Karpas-422 (cell line): Measurements from ENCODE around the gene SLC45A3. TPM values are rescaled to one million over a fixed set of nuclear protein-coding genes. Genes with fewer than 3 reads are reported as not detected.
A peak's percentile ranks its signal among the peaks of the same experiment; 100 is the strongest.

Experiments
- DNase-seq: peaks from one replicate; pipeline ENCODE4 v3.0.0-alpha.2; 2015
- H2AFZ ChIP-seq: fragments of 200-600 bp; sonication (generic); 2 replicates; pipeline ENCODE4 v1.6.1; 2014; ENCODE audit warnings: antibody characterized with exemption, low read length, mixed read lengths
- H3K27ac ChIP-seq: fragments of 200-600 bp; sonication (generic); 2 replicates; pipeline ENCODE4 v1.5.1; 2014; ENCODE audit warnings: mild to moderate bottlenecking, low read length, moderate library complexity
- H3K27me3 ChIP-seq: fragments of 200-600 bp; sonication (generic); 2 replicates; pipeline ENCODE4 v1.6.1; 2014; ENCODE audit warnings: low read length, mixed read lengths
- H3K36me3 ChIP-seq: fragments of 200-600 bp; sonication (generic); 2 replicates; pipeline ENCODE4 v1.6.1; 2014; ENCODE audit warnings: low read length, mixed read lengths; ENCODE audit not compliant: insufficient read depth
- H3K4me1 ChIP-seq: fragments of 200-600 bp; sonication (generic); 2 replicates; pipeline ENCODE4 v1.6.1; 2014; ENCODE audit warnings: mild to moderate bottlenecking, low read length, mixed read lengths
- H3K4me2 ChIP-seq: fragments of 200-600 bp; sonication (generic); 2 replicates; pipeline ENCODE4 v1.6.1; 2014; ENCODE audit warnings: low read length, low read depth, mild to moderate bottlenecking; ENCODE audit not compliant: poor library complexity, severe bottlenecking
- H3K4me3 ChIP-seq: fragments of 200-600 bp; sonication (generic); 2 replicates; pipeline ENCODE4 v1.5.1; 2014; ENCODE audit warnings: mild to moderate bottlenecking, antibody characterized with exemption, low read length, mixed read lengths
- H3K79me2 ChIP-seq: fragments of 200-600 bp; sonication (generic); 2 replicates; pipeline ENCODE4 v1.6.1; 2014; ENCODE audit warnings: mild to moderate bottlenecking, low read length, mixed read lengths
- H3K9ac ChIP-seq: fragments of 200-600 bp; sonication (generic); 2 replicates; pipeline ENCODE4 v1.6.0; 2014; ENCODE audit warnings: low read length
- H3K9me2 ChIP-seq: fragments of 200-600 bp; sonication (generic), shearing (Covaris generic); replicated peaks from 2 replicates; pipeline ENCODE4 v1.6.0; 2014; ENCODE audit warnings: mild to moderate bottlenecking, low read length, moderate library complexity; ENCODE audit not compliant: insufficient read depth
- H3K9me3 ChIP-seq: fragments of 300-700, 200-600 bp; sonication (generic); 2 replicates; pipeline ENCODE4 v1.6.1; 2014; ENCODE audit warnings: low read length, mixed read lengths
- H4K20me1 ChIP-seq: fragments of 200-600 bp; sonication (generic); 2 replicates; pipeline ENCODE4 v1.6.1; 2014; ENCODE audit warnings: mild to moderate bottlenecking, antibody characterized with exemption, low read length, low read depth; ENCODE audit not compliant: insufficient read depth
- total RNA-seq: library from RNA; depleted of rRNA; stranded (reverse); fragments of >200 nt; shearing (Covaris generic); gene quantifications from 2 replicates; pipeline ENCODE4 v1.2.3, GENCODE V29; 2014; ENCODE audit warnings: low replicate concordance

The SLC45A3 gene
- total RNA-seq, 1 experiment from 2014 or later = not detected

DNA sequence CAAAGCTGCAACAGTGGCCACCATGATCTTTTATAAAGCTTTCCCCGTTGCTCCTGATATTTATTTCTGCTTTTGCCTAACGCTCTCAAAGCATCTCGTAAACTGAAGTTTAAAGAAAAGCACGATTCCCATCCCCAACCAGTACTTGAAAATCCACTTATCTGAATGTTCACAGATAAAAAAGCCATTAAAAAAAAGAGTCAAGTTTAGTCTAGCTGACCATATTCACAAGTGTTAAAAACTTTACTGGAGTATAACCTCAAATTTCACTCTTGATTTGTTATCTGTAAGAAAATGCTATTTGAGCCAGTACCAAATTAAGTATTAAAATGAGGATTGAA lies 34.6 kb upstream of the SLC45A3 start:
- Histone ChIP-seq H3K27ac (no peak overlapping the region), H3K36me3 (peaks cover 49% of the 10 kb centered on the region), H2AFZ (no peak overlapping the region), H3K79me2 (peaks cover 4% of the 10 kb centered on the region; the same call in 1 of the 2 replicates), H4K20me1 (no peaks in the 10 kb centered on the region), H3K4me3 (no peak overlapping the region), H3K4me1 (no peaks in the 10 kb centered on the region), H3K9me3 (no peaks in the 10 kb centered on the region), H3K9ac (no peak overlapping the region), H3K9me2 (no peaks in the 10 kb centered on the region), H3K27me3 (no peaks in the 10 kb centered on the region), H3K4me2 (no peak overlapping the region)
- DNase-seq = no peak

GRCh38 chr1:205714190-205714905 lies 34.0 kb upstream of the SLC45A3 start:
- H3K4me2 ChIP-seq = no peak overlapping the region
- H3K27me3 ChIP-seq = no peaks in the 10 kb centered on the region
- H3K79me2 ChIP-seq = no peaks in the 10 kb centered on the region
- no peak overlapping the region for H2AFZ ChIP-seq
- DNase-seq = no peak
- no peaks in the 10 kb centered on the region for H3K9me2 ChIP-seq
- H3K4me1 ChIP-seq = no peaks in the 10 kb centered on the region
- peaks cover 48% of the 10 kb centered on the region for H3K36me3 ChIP-seq
- no peak overlapping the region for H3K27ac ChIP-seq
- H3K4me3 ChIP-seq = no peak overlapping the region
- no peak overlapping the region for H3K9ac ChIP-seq
- H4K20me1 ChIP-seq = no peaks in the 10 kb centered on the region
- no peaks in the 10 kb centered on the region for H3K9me3 ChIP-seq

- Histone ChIP-seq H3K9ac (no peak overlapping the region), H3K9me3 (no peaks in the 10 kb centered on the region), H3K27me3 (no peaks in the 10 kb centered on the region), H4K20me1 (no peaks in the 10 kb centered on the region), H3K4me1 (no peaks in the 10 kb centered on the region), H3K79me2 (no peaks in the 10 kb centered on the region), H3K4me3 (no peak overlapping the region), H3K36me3 (peaks cover 29% of the 10 kb centered on the region; the same call in 1 of the 2 replicates), H3K4me2 (no peak overlapping the region), H3K27ac (no peak overlapping the region), H2AFZ (no peak overlapping the region), H3K9me2 (no peaks in the 10 kb centered on the region)
- DNase-seq = peak; percentile 89
Observed at GRCh38 chr1:205711105-205712048, 31.1 kb upstream of the SLC45A3 start.

DNA sequence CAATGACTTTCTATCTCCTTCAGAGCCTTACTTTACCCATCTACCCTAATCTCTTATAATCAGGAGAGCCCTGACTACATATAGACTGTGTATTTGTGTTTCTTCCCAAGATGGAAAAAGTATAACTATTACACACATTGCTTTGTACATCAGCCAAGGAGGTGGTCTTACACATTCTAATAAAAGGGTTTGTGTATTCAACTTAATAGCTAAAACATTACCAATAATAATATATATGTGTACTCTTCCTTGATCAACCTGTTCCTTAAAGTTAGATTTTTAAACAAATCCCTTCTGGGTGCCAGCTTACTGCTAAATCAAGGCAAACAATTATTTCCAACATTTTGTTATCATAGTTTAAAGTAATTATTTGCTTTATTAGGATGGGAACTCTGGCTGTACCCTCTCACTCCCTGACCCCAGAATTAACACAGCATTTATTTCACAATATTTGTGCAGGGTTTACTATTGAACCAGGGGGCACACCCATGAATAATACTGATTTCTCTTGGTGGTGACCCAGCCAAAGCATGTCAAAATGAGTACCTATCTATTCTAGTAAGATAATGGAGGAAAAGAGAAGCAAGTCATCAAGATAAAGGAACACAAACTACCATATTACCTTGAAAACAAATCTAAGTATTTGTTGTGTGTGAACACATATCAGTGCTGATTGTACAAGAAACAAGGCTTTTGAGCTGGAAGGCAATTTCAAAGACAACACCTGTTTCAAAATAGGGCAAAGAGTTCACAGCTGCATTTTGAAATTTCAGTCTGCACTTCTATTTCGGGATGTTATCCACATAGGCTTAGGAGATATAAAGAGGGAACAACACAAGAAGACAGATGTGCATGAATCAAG lies 30.1 kb upstream of the SLC45A3 start:
- Histone ChIP-seq H3K4me3 (no peak overlapping the region), H3K4me2 (no peak overlapping the region), H3K9me3 (no peaks in the 10 kb centered on the region), H3K4me1 (no peaks in the 10 kb centered on the region), H3K36me3 (peaks cover 24% of the 10 kb centered on the region; the same call in 1 of the 2 replicates), H2AFZ (no peak overlapping the region), H4K20me1 (no peaks in the 10 kb centered on the region), H3K79me2 (no peaks in the 10 kb centered on the region), H3K27ac (no peak overlapping the region), H3K27me3 (no peaks in the 10 kb centered on the region), H3K9me2 (no peaks in the 10 kb centered on the region), H3K9ac (no peak overlapping the region)
- DNase-seq = no peak

DNA sequence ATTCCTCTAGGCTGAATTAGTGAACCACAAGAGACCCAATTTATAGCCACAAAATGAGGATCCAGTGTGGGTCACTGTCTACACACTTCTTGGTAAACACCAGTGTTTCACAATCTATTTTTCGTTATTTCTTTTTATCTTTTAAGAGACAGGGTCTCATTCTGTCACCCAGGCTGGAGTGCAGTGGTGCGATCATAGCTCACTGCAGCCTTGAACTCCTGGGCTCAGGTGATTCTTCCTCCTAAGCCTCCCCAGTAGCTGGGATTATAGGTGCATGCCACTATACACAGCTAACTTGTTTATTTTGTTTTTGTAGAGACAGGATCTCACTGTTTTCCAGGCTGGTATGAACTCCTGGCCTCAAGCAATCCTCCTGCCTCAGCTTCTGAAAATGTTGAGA lies 29.3 kb upstream of the SLC45A3 start:
- H3K79me2 ChIP-seq = no peaks in the 10 kb centered on the region
- H4K20me1 ChIP-seq = no peaks in the 10 kb centered on the region
- H3K27ac ChIP-seq = no peak overlapping the region
- H2AFZ ChIP-seq = no peak overlapping the region
- H3K9me2 ChIP-seq = no peaks in the 10 kb centered on the region
- no peak overlapping the region for H3K4me2 ChIP-seq
- no peaks in the 10 kb centered on the region for H3K9me3 ChIP-seq
- H3K4me3 ChIP-seq = no peak overlapping the region
- no peak for DNase-seq
- H3K36me3 ChIP-seq = peaks cover 24% of the 10 kb centered on the region; the same call in 1 of the 2 replicates
- H3K4me1 ChIP-seq = no peaks in the 10 kb centered on the region
- no peak overlapping the region for H3K9ac ChIP-seq
- no peaks in the 10 kb centered on the region for H3K27me3 ChIP-seq

DNA sequence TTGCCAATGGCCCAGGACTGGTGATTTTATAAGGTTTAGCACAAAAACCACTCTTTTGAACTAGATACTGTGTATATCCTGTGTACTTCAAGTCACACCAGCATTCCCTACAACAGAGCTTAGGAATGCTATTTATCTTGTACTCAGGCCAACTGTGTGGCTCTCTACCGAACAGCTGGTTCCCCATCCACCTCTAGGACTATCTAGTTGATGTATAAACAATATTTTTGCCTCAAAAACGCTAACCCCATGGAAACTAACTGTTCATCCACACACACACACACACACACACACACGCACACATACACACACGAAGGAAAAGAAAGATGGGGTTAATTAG lies 28.7 kb upstream of the SLC45A3 start:
- no peak overlapping the region for H2AFZ ChIP-seq
- no peak overlapping the region for H3K4me2 ChIP-seq
- H4K20me1 ChIP-seq = no peaks in the 10 kb centered on the region
- no peak for DNase-seq
- no peaks in the 10 kb centered on the region for H3K9me2 ChIP-seq
- H3K9ac ChIP-seq = no peak overlapping the region
- H3K27ac ChIP-seq = no peak overlapping the region
- no peaks in the 10 kb centered on the region for H3K79me2 ChIP-seq
- no peaks in the 10 kb centered on the region for H3K9me3 ChIP-seq
- H3K27me3 ChIP-seq = no peaks in the 10 kb centered on the region
- no peaks in the 10 kb centered on the region for H3K4me1 ChIP-seq
- H3K36me3 ChIP-seq = peaks cover 24% of the 10 kb centered on the region; the same call in 1 of the 2 replicates
- no peak overlapping the region for H3K4me3 ChIP-seq

- DNase-seq = no peak
- no peak overlapping the region for H2AFZ ChIP-seq
- no peak overlapping the region for H3K27ac ChIP-seq
- no peaks in the 10 kb centered on the region for H3K9me2 ChIP-seq
- H3K4me1 ChIP-seq = no peaks in the 10 kb centered on the region
- no peak overlapping the region for H3K9ac ChIP-seq
- no peak overlapping the region for H3K4me3 ChIP-seq
- no peaks in the 10 kb centered on the region for H3K27me3 ChIP-seq
- peaks cover 5% of the 10 kb centered on the region; the same call in 1 of the 2 replicates for H4K20me1 ChIP-seq
- H3K9me3 ChIP-seq = no peaks in the 10 kb centered on the region
- no peak overlapping the region for H3K4me2 ChIP-seq
- peaks cover 29% of the 10 kb centered on the region; the same call in 1 of the 2 replicates for H3K36me3 ChIP-seq
- H3K79me2 ChIP-seq = no peaks in the 10 kb centered on the region
Observed at GRCh38 chr1:205706601-205707502, 26.5 kb upstream of the SLC45A3 start.
